Measurements from ENCODE around the gene CUEDC2.

GRCh38 chr10:102431452-102432124 lies 786 bp downstream of the CUEDC2 start:
- TF ChIP-seq CTCF (IDR thresholded peaks at IDR 0.05; ENCODE audit: poor library complexity) (no peak), EZH2 (IDR thresholded peaks at IDR 0.05; ENCODE audit: borderline replicate concordance) (no peak), EZH2phosphoT487 (IDR thresholded peaks at IDR 0.05; ENCODE audit: low read depth, severe bottlenecking, unreplicated experiment) (no peak)

Data from hepatocyte (in vitro differentiated cells).